GM12864 (cell line): ENCODE results near the gene GADD45GIP1.
"Not testable (repeated sequence)": the region's sequence is repeated elsewhere in the genome, so short reads cannot be mapped to it uniquely, and the experiment has no call there.

Experiments used
- DNase-seq: peaks from one replicate; pipeline ENCODE4 v3.0.0-alpha.2; 2011; ENCODE audit warnings: low read depth
- H3K4me3 ChIP-seq: 2 replicates; pipeline ENCODE4 v1.5.1; 2011; ENCODE audit warnings: mild to moderate bottlenecking, low read depth, low read length, control low read depth
- CTCF ChIP-seq: IDR thresholded peaks from 2 replicates; pipeline ENCODE4 v1.5.1; 2011; ENCODE audit warnings: low read depth, mild to moderate bottlenecking, moderate library complexity, low read length, control low read depth, inconsistent platforms; ENCODE audit errors: missing control alignments

Gene GADD45GIP1

GRCh38 chr19:12952488-12953137, 4.4 kb downstream of the GADD45GIP1 start:
- TF ChIP-seq CTCF: no peak
- DNase-seq: no peak
- H3K4me3 ChIP-seq: no peak overlapping the region

GRCh38 chr19:12952050-12952449, 5.0 kb downstream of the GADD45GIP1 start:
- not testable (repeated sequence) for H3K4me3 ChIP-seq, DNase-seq

GRCh38 chr19:12949363-12950283, 7.4 kb downstream of the GADD45GIP1 start:
- no peak for DNase-seq
- no peak for TF ChIP-seq CTCF
- H3K4me3 ChIP-seq: no peak overlapping the region

GRCh38 chr19:12948612-12949362, 8.2 kb downstream of the GADD45GIP1 start:
- no peak for DNase-seq
- no peak overlapping the region for H3K4me3 ChIP-seq
- no peak for TF ChIP-seq CTCF

- DNase-seq: no peak
- no peak for TF ChIP-seq CTCF
- H3K4me3 ChIP-seq: no peak overlapping the region
Observed at GRCh38 chr19:12947702-12948611, 9.1 kb downstream of the GADD45GIP1 start.

GRCh38 chr19:12946731-12947496, 10.1 kb downstream of the GADD45GIP1 start:
- TF ChIP-seq CTCF: no peak
- peak overlapping the region; percentile 69 for H3K4me3 ChIP-seq
- no peak for DNase-seq
